Amniotic stem cell (primary cell): ENCODE measurements around the gene LNPEP.

Experiments used
- DNase-seq: peaks from one replicate; lab custom pipeline; 2025; lab: John Stamatoyannopoulos, UW

Gene LNPEP

DNA sequence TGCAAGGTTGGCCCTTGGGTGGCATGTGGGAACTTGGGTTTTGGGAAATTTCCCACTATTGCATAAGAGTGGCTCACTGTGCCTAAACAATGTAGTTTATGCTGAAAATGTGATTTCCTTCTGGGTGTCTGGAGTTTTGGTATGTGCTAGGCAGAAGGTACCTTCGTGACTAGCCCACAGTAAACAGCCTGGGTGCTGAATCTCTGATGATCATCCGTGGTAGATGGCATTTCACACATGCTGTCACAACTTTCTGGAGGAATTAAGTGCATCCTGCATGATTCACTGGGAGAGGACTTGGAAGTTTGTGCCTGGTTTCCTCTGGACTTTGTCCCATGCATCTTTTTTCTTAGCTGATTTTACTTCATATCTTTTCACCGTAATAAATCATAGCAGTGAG is 64.5 kb downstream of the LNPEP start:
- no peak for DNase-seq

GRCh38 chr5:97002983-97003382 is 67.1 kb downstream of the LNPEP start:
- no peak for DNase-seq

DNA sequence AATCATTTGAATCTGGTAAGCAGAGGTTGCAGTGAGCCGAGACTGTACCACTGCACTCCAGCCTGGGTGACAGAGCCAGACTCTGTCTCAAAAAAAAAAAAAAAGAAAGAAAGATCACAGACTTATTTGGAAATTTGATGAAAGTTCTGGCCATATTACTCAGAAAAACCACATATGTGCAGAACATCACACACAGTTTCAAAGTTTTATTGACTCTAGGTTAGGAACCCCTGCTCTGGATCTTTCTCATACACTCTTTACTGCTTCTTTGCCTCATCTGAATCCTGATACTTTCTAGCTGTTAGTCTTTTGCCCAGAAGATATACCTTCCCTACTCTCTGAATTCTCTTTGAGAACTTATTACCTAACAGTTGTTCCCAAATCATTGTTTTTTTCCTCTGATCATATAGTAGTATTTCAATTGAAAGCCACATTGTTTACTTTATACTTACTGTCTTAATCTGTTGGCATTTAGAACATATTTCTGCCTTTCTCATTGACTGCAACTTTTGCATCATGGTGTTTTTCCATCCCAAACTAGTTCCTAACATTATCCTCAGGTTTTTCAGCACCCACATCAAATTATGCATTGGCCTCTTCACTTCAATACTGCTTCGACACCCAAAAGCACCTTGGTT is 68.7 kb downstream of the LNPEP start:
- no peak for DNase-seq

GRCh38 chr5:97006454-97007060 is 70.7 kb downstream of the LNPEP start:
- no peak for DNase-seq

- DNase-seq, result no peak
Measured at GRCh38 chr5:97009212-97009898, 73.5 kb downstream of the LNPEP start.

GRCh38 chr5:97009921-97010320 is 74.0 kb downstream of the LNPEP start:
- DNase-seq, result no peak

DNA sequence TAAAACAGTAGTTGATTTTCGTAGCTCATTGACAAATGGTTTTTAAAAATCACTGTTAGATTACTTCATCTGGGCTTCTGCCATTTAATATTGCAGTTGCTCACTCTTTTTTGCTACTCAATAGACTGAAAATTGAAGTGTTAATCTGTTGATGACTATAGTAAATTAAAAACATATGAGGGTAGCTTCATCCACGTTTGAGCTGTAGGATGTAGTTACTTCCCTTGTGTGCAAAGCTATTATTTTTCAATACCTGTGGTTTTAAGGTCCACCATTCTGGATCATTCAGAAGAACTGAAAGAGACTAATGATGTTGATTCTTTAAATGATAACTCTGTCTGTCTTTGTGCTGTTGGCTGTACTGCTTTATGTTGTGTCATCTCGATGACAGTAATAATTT is 74.7 kb downstream of the LNPEP start:
- DNase-seq, result no peak

DNA sequence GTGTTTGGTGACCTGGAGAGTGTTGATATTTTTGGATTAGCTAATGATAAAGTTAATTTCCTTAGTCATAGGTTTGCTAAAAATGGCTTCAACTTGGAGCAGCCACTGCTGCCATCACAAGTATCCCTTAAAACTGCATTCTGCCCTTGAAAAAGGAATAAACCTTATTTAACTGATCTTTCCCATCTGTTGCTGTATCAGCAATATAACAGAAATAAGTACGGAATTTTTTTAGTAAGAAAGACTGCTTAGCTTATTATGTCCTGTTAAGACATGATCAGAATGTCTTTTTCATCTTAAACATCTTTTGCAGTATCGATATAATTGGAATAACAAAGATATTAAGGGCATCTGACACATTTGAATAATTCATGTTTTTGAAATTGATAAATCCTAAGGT is 75.7 kb downstream of the LNPEP start:
- DNase-seq, result no peak

GRCh38 chr5:97019435-97020117 is 83.7 kb downstream of the LNPEP start:
- no peak for DNase-seq

DNA sequence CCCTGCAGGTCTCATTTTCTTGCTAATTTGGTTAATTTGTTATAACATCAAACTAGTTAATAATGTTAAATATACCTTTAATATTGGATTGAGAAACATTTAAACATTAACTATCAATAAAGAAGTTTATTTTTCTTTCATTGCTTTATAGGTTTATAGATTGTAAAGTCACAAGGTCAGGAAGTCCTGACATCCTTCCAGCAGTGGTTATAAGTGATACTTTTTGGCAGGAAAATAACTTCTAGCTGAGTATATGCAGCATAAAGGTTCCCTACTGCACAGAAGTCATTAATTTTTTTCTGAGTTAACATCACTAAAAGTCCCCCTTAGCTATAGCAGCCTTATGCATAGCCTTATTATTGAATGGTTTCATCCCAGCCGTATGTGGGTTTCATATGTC is 85.5 kb downstream of the LNPEP start:
- no peak for DNase-seq

DNA sequence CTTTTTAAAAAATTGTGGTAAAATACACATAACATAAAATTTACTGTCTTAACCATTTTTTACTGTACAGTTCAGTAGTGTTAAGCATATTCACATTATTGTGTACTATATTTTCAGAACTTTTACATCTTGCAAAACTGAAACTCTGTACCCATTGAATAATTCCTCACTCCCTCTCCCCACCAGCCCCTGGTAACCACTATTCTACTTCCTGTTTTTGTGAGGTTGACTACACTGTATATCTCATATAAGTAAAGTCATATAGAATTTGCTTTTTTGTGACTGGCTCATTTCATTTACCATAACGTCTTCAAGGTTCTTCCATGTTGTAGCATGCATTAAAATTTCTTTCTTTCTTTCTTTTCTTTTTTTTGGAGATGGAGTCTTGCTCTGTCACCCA is 87.0 kb downstream of the LNPEP start:
- no peak for DNase-seq

GRCh38 chr5:97026721-97027120 is 90.8 kb downstream of the LNPEP start:
- no peak for DNase-seq

DNA sequence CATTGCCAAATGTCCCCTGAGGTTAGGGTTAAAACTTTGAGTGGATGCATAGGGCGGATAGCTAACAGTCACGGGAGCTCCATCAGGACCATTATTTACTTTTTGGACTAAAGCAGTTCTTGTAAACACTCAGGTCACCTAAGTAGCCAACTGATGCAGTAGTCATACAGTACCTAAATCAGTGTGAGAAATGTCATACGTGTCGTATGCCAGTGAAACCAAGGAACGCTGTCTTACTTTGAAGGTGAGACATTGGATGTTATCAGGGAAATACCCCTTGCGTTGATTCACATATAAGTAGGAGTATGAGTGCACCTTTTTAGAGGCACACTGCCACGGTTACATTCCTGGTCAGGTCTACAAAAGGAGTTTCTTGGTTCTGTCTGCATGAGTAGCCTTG is 101.9 kb downstream of the LNPEP start:
- DNase-seq, result no peak

DNA sequence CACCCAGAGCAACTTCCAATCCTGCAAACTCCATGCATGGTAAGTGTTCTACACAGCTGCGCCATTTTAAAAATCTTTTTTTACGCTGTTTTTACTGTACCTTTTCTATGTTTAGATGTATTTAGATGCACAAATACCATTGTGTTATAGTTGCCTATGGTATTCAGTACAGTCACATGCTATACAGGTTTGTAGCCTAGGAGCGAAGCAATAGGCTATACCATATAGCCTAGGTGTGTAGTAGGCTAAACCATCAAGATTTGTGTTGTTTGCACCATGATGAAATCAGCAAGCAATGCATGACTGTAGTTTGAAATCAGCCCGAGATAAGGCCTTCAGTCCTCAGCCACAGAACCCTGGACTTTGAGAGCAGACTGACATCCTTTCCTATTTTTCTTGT is 105.4 kb downstream of the LNPEP start:
- no peak for DNase-seq

DNA sequence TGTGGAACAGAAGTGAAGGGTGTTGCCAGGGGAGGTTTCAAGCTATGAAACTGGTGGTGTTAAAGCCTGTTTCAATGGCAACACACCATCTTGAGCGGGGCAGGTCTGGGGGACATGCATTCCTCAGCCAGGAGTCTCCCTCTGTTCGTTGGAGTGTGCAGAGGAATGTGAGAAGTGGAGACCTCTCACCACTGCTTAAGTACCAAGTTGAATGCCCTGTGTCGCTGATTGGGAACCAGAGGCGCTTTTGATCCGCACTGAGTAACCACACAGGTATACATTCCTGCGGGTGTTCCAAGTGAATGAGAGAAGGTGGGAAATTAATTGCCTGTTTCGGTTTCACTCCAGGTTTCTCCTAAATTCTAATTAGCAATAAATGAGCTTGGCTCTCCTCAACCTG is 107.1 kb downstream of the LNPEP start:
- no peak for DNase-seq

DNA sequence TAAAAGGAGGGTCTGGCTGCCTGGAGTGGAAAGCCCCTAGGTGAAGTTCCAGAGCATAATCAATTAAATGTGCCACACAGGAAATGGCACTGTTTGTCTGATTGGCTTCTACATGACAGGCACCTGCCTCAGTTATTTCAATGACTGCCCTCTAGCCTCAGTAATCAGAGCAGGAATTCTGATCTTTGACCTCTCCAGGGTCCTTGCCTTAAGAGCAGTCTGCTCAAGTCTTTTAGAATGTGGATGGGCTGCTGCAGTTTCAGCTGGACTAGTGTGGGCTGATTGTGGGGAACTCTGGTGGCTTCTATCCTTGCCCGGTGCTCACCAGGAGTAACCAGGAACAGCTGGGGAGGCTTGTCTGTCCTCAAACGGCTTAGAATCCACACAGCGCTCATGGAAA is 107.6 kb downstream of the LNPEP start:
- no peak for DNase-seq

- no peak for DNase-seq
Measured at GRCh38 chr5:97044052-97044451, 108.2 kb downstream of the LNPEP start.

GRCh38 chr5:97046270-97046982 is 110.5 kb downstream of the LNPEP start:
- DNase-seq, result no peak

- DNase-seq, result no peak
Measured at GRCh38 chr5:97047076-97047475, 111.2 kb downstream of the LNPEP start.

GRCh38 chr5:97049175-97049574 is 113.3 kb downstream of the LNPEP start:
- DNase-seq, result no peak

DNA sequence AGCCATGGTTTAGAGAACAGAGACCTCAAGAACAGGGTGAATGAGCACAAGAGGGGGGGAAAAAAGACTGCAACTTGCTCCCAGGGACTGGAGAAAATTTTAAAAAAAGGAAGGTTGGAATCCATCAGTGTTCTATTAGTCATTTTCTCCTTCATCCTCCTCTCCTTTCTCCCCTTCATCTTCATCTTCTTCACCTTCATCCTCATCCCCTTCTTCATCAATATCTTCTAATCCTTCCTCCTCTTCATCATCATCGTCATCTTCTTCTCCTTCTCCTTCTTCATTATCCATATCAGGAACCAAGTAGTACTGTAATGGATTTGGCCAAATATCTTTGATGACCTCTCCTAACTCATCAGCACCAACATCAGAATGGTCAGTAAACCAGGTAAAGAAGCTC is 120.4 kb downstream of the LNPEP start:
- no peak for DNase-seq

- DNase-seq, result no peak
Measured at GRCh38 chr5:97062046-97062445, 126.2 kb downstream of the LNPEP start.
